Caco-2 (cell line): Measurements from ENCODE around the gene HDC. TPM values are rescaled to one million over a fixed set of nuclear protein-coding genes. Genes with fewer than 3 reads are reported as not detected.

ENCODE experiments used
- BruUV-seq: library from RNA; stranded (reverse); fragments of 400-500 nt; replicated peaks from 2 replicates; lab custom pipeline; 2021; lab: Mats Ljungman, UMichigan
- CTCF ChIA-PET: fragments of 300-600 bp; sonication (Branson Sonifier 250); formaldehyde crosslinking; loops from one replicate; lab custom pipeline; 2022; ENCODE audit warnings: antibody characterized with exemption; lab: Charles Lee
- POLR2A ChIA-PET: fragments of 300-600 bp; sonication (Branson Sonifier 250); formaldehyde crosslinking; loops from one replicate; lab custom pipeline; 2022; ENCODE audit warnings: antibody characterized with exemption; lab: Charles Lee
- DNase-seq, 2 experiments: peaks; one replicate each; pipeline versions ENCODE4 v3.0.0 to v3.0.0-alpha.2; 2020 to 2022
- H3K27me3 ChIP-seq: replicated peaks from 2 replicates; pipeline ENCODE4 v1.6.0; 2011; ENCODE audit warnings: low read length; ENCODE audit not compliant: control insufficient read depth, insufficient read depth
- H3K36me3 ChIP-seq: 2 replicates; pipeline ENCODE4 v1.5.1; 2011; ENCODE audit warnings: low read length; ENCODE audit not compliant: control insufficient read depth, insufficient read depth
- H3K4me1 ChIP-seq: fragments of 250-450 bp; sonication (Bioruptor Pico); 2 replicates; pipeline ENCODE4 v1.5.1; 2020; ENCODE audit warnings: mild to moderate bottlenecking
- H3K4me3 ChIP-seq: 2 replicates; pipeline ENCODE4 v1.5.1; 2011; ENCODE audit warnings: low read depth, mild to moderate bottlenecking, control low read depth, low read length
- H3K9me3 ChIP-seq: fragments of 250-450 bp; sonication (Bioruptor Pico); 2 replicates; pipeline ENCODE4 v1.5.1; 2020; ENCODE audit warnings: mild to moderate bottlenecking, moderate library complexity
- H3K27ac Mint-ChIP-seq: one replicate; pipeline ENCODE4 v1.8.0; 2022; ENCODE audit warnings: mixed read lengths; ENCODE audit not compliant: unreplicated experiment
- H3K27me3 Mint-ChIP-seq: one replicate; pipeline ENCODE4 v1.8.0; 2022; ENCODE audit warnings: mixed read lengths; ENCODE audit not compliant: insufficient read depth, unreplicated experiment
- H3K36me3 Mint-ChIP-seq: one replicate; pipeline ENCODE4 v1.8.0; 2022; ENCODE audit warnings: mild to moderate bottlenecking, mixed read lengths; ENCODE audit not compliant: insufficient read depth, unreplicated experiment
- H3K4me1 Mint-ChIP-seq: one replicate; pipeline ENCODE4 v1.8.0; 2022; ENCODE audit warnings: low read depth, mixed read lengths; ENCODE audit not compliant: unreplicated experiment
- H3K4me3 Mint-ChIP-seq: one replicate; pipeline ENCODE4 v1.8.0; 2022; ENCODE audit warnings: mild to moderate bottlenecking, moderate library complexity, mixed read lengths; ENCODE audit not compliant: unreplicated experiment
- H3K9me3 Mint-ChIP-seq: one replicate; pipeline ENCODE4 v1.8.0; 2022; ENCODE audit warnings: mixed read lengths; ENCODE audit not compliant: unreplicated experiment
- intact Hi-C: fragments of 100-400 bp; cut with micrococcal nuclease; formaldehyde crosslinking; loops from one replicate; pipeline ENCODE4 v1.10.0; 2022; ENCODE audit not compliant: unreplicated experiment
- total RNA-seq: library from RNA; stranded (reverse); gene quantifications from 2 replicates; pipeline ENCODE4 v1.2.3, GENCODE V29; 2022
- TF ChIP-seq, protein P1 (sequence below), 2 experiments: fragments of 200-600 bp in 1 of 2; IDR thresholded peaks; 1 replicate in 1 of 2; 2 replicates in 1 of 2; pipeline versions ENCODE4 v1.5.1 to v1.8.0; 2011 to 2022; ENCODE audit warnings: antibody characterized with exemption in 1 of 2, control low read depth in 1 of 2, inconsistent platforms in 1 of 2, low read depth in 1 of 2, low read length in 1 of 2, mild to moderate bottlenecking in 1 of 2, moderate library complexity in 1 of 2; ENCODE audit not compliant: insufficient read depth in 1 of 2, severe bottlenecking in 1 of 2, unreplicated experiment in 1 of 2

Gene HDC
- total RNA-seq, 1 experiment from 2014 or later = not detected

DNA sequence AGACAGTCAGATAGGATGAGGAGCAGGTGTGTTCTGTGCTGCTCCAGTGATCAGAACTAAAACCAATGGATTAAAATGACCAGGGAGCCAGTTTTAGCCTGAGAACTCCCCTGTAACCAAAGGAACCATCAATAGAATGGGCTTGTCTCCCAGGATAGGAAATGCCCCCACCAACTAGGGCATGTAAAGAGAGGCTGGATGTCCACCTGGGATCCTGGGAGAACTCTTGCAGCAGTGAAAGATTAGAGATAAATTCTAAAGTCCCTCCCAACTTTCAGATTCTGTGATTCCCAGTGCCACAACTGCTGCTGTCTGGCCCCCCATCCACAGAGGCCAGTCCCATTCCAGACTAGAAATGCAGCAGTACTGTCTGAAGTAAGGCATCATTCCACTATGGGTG is 33.8 kb downstream of the HDC start:
- intact Hi-C loops = no loop called here
- Histone ChIP-seq H3K4me1 (no peaks in the 10 kb centered on the region), H3K9me3 (no peaks in the 10 kb centered on the region), H3K4me3 (no peak overlapping the region), H3K27me3 (no peaks in the 10 kb centered on the region), H3K36me3 (no peaks in the 10 kb centered on the region)
- POLR2A ChIA-PET = no interaction called here
- CTCF ChIA-PET = no interaction called here
- Mint-ChIP-seq H3K36me3 (no peaks in the 10 kb centered on the region), H3K27ac (no peak overlapping the region), H3K9me3 (no peaks in the 10 kb centered on the region), H3K4me3 (no peak overlapping the region), H3K27me3 (no peaks in the 10 kb centered on the region), H3K4me1 (no peaks in the 10 kb centered on the region)
- DNase-seq = no peak
- BruUV-seq = no TSS peak
- TF ChIP-seq, protein P1, sequence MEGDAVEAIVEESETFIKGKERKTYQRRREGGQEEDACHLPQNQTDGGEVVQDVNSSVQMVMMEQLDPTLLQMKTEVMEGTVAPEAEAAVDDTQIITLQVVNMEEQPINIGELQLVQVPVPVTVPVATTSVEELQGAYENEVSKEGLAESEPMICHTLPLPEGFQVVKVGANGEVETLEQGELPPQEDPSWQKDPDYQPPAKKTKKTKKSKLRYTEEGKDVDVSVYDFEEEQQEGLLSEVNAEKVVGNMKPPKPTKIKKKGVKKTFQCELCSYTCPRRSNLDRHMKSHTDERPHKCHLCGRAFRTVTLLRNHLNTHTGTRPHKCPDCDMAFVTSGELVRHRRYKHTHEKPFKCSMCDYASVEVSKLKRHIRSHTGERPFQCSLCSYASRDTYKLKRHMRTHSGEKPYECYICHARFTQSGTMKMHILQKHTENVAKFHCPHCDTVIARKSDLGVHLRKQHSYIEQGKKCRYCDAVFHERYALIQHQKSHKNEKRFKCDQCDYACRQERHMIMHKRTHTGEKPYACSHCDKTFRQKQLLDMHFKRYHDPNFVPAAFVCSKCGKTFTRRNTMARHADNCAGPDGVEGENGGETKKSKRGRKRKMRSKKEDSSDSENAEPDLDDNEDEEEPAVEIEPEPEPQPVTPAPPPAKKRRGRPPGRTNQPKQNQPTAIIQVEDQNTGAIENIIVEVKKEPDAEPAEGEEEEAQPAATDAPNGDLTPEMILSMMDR (IDR thresholded peaks at IDR 0.05; ENCODE audit: insufficient read depth in 1 of 2, low read depth in 1 of 2, low read length in 1 of 2, severe bottlenecking in 1 of 2, unreplicated experiment in 1 of 2) = no peak

DNA sequence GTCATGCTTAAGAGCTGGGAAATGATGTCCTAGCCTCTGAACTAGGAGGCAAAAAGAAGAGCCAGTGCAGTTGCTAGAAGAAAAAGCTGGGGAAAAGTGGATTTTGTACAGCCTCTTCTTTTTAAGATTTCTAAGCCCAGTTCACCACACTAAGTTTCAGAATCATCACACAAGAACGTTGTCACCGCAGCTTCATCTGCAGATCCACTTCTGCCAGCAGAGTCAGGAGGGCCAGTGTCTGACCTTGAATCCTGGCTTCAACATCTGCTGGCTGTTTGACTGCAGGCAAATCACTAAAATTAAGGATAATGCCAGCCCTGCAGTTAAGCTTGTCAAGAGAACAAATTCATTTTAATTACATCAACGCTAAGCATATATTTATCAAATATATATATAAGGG is 36.2 kb downstream of the HDC start:
- TF ChIP-seq, protein P1 (IDR thresholded peaks at IDR 0.05; ENCODE audit: insufficient read depth in 1 of 2, low read depth in 1 of 2, low read length in 1 of 2, severe bottlenecking in 1 of 2, unreplicated experiment in 1 of 2) = no peak
- POLR2A ChIA-PET = no interaction called here

DNA sequence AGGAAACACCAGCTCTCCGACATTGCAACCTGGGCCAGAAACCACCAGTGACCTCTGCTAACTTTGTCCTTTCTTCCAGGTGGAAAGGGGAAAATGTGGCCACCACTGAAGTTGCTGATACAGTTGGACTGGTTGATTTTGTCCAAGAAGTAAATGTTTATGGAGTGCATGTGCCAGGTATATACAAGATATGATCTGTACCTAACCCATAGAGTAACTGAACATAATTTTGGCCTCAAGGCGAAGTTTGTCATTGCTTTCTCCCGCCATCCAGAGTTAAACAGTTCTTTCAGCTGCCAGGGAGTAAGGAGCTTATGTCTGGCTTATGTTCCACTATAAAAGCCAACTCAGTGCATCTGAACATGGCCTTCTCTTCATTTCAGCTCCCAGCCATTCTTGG is 36.7 kb downstream of the HDC start:
- no peaks in the 10 kb centered on the region for H3K27me3 Mint-ChIP-seq
- DNase-seq = no peak
- H3K4me3 ChIP-seq = no peak overlapping the region
- POLR2A ChIA-PET = no interaction called here
- intact Hi-C loops = no loop called here
- no peaks in the 10 kb centered on the region for H3K36me3 Mint-ChIP-seq
- no peak overlapping the region for H3K27ac Mint-ChIP-seq
- CTCF ChIA-PET = no interaction called here
- no peaks in the 10 kb centered on the region for H3K9me3 ChIP-seq
- H3K9me3 Mint-ChIP-seq = no peaks in the 10 kb centered on the region
- TF ChIP-seq, protein P1 (IDR thresholded peaks at IDR 0.05; ENCODE audit: insufficient read depth in 1 of 2, low read depth in 1 of 2, low read length in 1 of 2, severe bottlenecking in 1 of 2, unreplicated experiment in 1 of 2) = no peak
- BruUV-seq = no TSS peak
- H3K4me1 ChIP-seq = no peaks in the 10 kb centered on the region
- no peaks in the 10 kb centered on the region for H3K36me3 ChIP-seq
- no peaks in the 10 kb centered on the region for H3K4me1 Mint-ChIP-seq
- H3K4me3 Mint-ChIP-seq = no peak overlapping the region
- no peaks in the 10 kb centered on the region for H3K27me3 ChIP-seq

More for the DNA sequence above, 36.2 kb downstream of the HDC start:
- Mint-ChIP-seq H3K27me3 (no peaks in the 10 kb centered on the region), H3K4me3 (no peak overlapping the region), H3K4me1 (no peaks in the 10 kb centered on the region), H3K36me3 (no peaks in the 10 kb centered on the region), H3K9me3 (no peaks in the 10 kb centered on the region), H3K27ac (no peak overlapping the region)
- DNase-seq = no peak
- H3K4me3 ChIP-seq = no peak overlapping the region
- intact Hi-C loops = no loop called here
- CTCF ChIA-PET = interaction anchor here (0.5 kb wide), 1 partner anchor 12 kb away, joined by 6 read pairs; no protein-coding TSS in a partner anchor
- no peaks in the 10 kb centered on the region for H3K4me1 ChIP-seq
- no peaks in the 10 kb centered on the region for H3K9me3 ChIP-seq
- no peaks in the 10 kb centered on the region for H3K27me3 ChIP-seq
- no peaks in the 10 kb centered on the region for H3K36me3 ChIP-seq
- BruUV-seq = no TSS peak
